Stimulated activated CD4-positive, alpha-beta T cell treated with anti-CD3 and anti-CD28 coated beads, Interleukin-2, amount 100 ng/mL, for 24 hours (primary cell): ENCODE measurements around the gene TSPAN14.

ENCODE experiments used
- DNase-seq, 2 donors: peaks; one replicate each; pipeline ENCODE4 v3.0.0-alpha.2; 2020

Gene TSPAN14

DNA sequence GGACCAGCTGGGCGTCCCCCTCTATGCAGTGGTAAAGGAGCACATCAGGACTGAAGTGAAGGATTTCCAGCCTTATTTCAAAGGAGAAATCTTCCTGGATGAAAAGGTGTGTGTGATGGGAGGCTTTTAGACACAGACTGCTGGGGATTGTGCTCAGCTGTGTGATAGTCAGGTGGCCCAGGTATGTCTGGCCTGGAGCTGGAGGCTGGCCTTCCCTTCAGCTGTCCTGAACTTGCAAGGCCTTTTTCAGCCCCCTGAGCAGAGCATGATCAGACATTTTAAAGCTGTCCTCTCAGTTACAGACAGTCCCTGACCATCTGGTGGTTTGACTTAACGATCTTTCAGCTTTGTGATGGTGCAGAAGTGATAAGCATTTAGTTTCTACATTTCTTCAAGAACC lies 28.2 kb upstream of the TSPAN14 start:
- no peak for DNase-seq

GRCh38 chr10:80427541-80427940 lies 26.6 kb upstream of the TSPAN14 start:
- DNase-seq: no peak

GRCh38 chr10:80429521-80429973 lies 24.6 kb upstream of the TSPAN14 start:
- DNase-seq: no peak

DNA sequence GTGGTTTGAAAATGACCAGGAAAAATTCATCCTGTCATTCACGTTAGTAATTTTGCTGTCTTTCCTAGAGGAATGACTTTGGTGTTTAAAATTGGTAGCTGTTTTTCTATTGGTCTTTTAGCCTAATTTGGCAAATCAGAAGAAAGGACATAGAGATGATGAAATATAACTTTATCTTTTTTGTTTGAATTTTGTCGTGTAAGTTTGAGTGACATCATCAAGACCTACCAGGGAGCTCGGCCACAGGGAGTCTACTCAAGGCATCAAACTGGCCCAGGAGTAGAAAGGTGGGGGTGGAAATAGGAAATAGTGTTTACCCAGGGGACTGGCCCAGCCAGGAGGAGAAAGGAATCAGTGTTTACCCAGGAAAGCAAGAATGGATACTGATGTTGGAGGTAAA lies 21.0 kb upstream of the TSPAN14 start:
- DNase-seq: no peak

DNA sequence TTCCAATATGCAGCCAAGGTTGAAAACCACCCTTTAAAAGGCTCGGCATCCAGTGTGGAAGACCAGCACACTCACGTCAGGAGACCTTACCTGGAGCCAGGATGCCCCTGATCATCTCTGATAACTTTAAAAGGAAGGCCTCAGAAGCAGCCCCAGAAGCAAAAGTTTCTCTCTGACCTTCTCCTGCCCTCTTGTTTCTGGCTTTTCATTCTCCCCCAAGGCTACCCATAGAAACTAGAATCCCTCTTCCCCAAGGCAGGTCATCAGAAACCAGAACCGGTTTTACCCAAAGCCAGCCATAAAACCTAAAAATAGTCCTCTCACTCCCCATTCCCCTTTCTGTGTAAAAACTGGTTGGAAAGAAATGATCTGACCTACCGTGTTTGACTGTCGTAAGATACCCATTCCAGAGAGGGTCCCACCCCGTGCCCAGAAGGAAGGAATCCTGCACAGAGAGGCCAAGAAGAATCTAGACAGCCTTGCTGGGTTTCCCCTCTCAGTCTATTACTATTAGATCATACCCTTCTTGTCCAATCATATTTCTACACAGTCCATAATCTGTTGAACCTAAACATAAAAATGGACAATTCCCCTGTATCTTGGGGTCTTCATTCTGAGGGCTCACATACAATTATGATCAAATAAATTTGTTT lies 17.5 kb upstream of the TSPAN14 start:
- DNase-seq: no peak

DNA sequence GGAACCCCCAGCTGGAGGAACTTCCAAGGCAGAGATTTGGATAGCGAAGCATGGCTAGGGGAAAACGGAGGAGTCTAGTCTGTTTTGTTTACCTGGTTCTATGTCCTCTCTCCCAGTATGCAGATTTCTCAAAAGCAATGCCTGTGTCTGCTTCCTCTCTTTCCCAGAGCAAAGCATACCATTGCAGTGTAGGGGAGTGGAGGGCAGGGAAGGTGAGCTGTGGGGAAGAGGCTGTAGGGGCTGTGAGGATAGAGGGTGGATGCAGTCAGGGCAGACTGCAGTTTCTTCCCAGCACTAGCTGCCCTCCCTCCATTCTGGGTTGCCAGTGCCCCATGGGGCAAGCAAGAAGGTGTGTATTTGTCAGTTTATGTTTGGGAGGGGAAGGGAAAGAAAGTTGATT lies 16.9 kb upstream of the TSPAN14 start:
- DNase-seq: no peak

GRCh38 chr10:80441831-80442230 lies 12.3 kb upstream of the TSPAN14 start:
- no peak for DNase-seq

DNA sequence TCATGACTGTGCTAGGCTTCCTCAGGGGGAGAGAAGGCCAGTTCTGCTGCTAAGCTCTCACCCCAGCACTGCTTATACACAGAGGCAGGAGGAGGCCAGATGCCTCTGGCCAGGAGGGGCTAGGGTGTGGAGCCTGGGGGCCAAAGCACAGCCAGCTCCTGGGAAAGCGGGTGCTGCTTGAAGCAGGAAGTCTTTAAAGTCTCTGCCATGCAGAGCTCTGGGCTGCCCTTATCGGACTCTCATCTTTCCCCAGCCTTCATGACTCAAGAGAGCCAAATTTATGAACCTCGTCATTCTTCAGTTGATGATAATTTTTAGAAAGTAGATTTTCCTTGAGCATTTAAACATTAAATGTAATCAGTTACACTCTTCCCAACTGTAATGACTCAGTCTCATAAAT lies 11.2 kb upstream of the TSPAN14 start:
- no peak for DNase-seq

DNA sequence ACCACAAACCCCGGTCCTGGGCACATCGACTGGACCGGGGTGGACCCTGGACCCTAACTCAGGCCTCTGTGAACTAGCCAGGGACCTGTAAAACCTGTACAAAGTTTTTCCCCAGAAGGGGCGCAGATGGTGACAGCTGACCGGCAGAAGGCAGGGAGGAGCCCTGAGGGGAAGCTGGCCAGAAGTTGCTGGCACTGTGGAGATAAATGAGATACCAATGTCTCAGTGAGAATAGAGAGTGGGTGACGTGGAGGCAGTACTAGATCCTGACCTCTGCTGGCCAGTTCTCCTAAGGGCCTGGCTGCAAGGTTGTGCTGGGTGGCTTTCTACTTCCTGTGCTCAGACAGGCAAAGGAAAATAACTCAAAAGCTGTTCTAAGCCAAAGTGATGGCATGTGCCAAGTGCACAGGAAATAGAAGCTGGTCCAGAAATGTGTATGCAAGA lies 10.6 kb upstream of the TSPAN14 start:
- DNase-seq: no peak

DNA sequence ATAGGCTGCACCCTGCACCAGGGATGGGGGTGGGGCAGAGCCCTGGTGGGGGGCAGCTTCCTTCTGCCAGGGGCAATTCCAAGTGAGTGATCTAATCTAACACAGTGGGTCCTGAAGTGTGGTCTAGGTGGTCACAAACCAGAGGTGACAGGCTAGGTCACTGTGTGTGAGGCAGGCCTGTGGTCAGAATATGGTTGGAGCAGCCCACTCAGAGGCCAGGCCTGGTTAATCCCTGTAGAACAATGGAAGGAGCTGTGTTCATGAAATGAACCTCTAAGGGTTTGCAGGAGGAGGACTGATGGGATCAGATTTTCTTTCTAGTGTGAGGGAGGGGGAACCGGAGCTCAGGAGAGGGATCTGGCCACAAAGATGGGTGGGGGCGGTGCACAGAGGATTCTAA lies 10.0 kb upstream of the TSPAN14 start:
- no peak for DNase-seq

DNA sequence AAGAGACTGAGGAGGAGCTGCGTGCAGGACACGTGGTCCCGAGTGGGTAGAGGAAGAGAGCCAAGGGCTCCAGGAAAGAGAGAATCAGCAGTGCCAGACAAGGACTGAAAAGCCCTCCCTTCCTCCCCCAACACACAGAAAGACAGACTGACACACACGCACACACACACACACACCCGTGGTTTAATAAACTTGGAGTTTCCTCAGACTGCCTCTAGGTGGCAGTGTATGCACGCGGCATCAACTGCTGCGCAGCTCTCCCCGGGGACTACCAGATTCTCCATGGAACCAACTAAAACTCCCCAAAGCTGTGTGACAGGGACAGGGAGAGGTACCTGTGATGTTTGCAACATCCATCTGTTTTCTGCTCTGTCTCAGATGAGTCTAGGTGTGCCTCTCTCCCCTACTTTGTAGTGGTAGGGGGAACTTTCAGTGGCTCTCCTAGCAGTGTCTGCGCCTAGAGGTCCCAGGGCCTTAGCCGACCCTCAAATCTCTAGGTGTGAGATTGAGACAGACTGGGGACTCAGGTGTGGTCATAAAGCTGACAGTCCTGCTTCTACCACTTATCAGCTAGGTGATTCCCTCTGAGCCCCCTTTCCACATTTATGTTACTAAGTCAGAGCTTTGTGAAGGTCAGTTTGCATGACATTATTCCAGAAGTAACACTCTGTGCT lies 9.3 kb upstream of the TSPAN14 start:
- DNase-seq: peak; percentile 70 to 71

DNA sequence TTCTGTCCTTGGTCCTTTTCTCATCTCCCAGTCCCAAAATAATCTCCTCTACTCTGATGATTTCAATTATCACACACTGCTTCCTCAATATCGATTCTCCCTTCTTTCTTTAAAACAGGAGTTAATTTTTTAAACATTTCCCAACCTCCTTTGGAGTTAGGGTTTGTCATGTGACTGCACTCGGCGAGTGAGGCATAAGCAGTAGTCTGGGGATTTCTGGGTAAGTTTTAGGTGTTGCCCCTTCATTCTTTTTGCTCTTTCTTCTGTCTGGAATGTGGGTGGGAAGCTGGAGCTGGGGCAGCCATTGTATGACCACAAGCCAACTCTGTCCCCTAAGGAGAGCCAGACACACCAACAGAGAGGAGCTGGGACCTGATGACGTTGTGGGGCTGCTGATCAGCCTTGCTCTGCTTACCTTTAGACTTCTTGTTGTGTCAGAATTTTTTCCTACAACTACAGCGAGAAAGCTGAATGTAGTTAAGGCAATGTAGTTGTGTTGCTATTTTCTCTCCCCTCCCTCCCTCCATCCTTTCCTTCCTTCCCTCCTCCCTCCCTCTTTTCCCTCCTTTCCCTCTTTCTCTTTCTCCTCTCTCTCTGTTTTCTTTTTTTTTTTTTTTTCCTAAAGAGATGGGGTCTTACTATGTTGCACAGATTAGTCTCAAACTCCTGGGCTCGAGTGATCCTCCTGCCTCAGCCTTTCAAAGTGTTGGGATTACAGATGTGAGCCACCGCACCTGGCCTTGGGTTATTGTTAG lies 6.5 kb upstream of the TSPAN14 start:
- DNase-seq: no peak

DNA sequence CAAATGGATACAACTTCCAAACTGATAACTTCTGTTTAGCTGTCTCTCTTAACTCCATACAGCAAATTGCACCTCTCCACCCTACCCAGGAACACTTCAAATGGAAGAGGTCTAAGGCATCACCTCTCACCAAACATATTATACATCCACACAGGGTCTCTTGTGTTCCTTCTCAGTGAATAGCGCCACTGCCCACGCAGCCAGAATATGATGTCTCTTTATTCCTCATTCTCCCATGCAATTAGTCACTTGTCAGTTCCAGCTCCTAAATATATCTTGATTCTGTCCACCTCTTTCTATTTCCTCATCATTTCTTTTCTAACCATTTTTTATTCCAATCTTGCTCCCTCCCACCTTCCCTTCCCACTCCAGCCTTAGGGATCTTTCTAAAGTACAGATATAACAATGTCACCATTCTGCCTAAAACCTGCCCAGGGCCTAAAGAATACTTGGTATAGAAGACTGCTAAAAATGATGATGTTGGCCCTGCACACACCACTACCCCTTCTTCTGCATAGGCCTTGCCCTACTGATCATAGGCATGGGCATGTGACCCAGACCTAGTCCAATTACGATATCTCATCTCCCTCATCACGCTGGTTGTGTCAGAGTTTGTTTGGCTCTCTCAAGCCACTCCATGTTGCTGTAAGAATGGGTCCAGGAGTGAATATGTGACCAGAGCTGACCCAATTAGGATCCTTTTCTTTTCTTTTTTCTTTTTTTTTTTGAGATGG lies 5.7 kb upstream of the TSPAN14 start:
- no peak for DNase-seq

DNA sequence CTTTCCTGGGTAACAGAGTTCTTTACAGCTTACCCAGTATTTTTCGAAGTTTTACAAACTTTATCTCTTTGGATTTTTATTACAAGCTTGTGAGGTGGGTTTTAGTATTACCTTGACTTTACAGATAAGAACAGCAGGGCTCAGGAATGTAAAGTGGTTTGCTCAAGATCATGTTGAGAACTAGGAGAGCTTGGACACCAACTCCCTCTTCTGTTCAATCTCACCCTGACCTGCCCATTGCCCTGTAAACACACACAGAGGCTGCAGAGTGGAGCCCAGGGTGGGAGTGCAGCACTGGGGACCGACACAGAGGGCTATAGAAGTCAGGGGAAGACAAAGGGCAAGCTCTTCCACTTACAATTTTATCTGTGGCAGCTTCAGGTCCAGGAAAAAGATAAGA lies 4.6 kb upstream of the TSPAN14 start:
- no peak for DNase-seq

DNA sequence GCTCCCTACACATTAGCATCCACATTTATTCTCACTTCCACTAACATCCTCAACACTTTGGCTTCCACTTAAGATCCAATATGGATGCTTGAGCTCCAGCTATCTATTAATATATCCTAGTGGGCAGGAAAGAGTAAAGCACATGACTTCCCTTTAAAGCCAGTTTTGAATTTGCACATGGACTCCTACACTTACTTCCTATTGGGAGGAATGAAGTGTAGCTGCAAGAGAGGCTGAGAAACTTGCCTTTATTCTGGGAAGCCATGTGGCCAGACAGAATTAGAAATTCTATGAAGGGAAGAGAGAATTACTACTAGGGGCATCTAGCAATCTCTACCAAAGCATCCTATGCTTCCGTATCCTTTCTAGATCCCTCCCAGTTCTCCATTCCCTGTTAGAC lies 3.0 kb upstream of the TSPAN14 start:
- no peak for DNase-seq

DNA sequence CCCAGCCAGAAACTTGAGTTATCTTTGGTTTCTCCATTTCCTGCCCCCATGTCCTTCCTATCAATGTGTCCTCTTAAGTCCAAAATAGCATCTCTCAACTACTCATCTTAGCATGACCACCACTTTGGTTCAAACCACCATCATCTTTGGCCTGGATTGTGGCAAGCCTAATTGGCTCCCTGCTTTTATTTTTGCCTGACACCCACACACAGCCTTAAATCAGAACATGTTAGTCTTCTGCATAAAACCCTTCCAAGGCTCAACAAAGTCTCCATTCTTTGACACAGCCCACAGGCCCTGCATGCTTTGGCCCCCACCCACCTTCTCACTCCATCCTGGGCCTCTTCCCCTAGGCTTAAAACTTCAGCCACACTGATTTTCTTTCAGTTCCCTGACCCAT lies 2.0 kb upstream of the TSPAN14 start:
- no peak for DNase-seq

DNA sequence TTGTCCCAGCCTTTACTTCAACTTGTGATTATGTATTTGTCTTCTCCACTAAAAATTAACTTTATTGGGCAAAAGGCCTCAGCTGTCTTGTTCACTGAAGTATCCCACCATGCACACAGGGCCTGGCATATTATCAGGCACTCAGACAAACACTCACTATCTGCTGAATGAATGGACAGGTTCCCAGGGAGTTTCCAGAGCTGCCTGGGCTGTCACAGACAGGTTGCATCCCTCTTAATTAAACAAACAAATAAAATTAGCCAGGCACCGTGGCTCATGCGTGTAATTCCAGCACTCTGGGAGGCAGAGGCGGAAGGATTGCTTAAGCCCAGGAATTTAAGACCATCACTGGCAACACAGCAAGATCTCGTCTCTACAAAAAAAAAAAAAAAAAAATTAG lies 1.5 kb upstream of the TSPAN14 start:
- DNase-seq: no peak

DNA sequence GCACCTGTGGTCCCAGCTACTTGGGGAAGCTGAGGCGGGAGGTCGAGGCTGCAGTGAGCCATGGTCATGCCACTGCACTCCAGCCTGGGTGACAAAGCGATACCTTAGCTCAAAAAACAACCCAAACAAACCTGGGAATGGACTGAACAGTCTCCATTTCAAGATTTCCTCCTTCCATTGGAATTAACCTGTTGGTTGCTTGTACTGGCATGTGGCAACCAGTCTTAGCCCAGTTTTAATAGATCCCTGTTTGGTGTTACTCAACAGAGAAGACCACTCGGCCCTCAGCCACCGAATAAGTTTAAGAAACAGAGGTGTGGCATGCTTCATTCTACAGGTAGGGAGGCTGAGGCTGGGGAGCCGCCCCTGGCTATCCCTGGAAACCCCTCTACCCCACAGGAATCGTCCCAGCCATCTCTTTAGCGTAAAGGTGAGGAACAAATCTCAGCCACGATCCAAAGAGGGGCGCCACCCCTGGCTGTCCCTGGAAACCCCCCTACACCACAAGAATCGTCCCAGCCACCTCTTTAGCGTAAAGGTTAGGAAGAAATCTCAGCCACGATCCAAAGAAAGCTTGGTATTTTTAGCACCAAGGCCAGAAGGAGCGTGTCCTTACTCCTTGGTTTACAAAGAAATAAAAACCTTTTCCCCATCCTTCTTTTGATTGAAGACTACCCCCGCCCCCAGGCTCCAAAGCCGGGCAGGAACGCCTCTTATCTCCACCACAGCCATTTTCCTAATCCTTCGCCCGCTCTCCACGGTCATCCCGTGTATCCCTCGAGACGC lies 861 bp upstream of the TSPAN14 start:
- DNase-seq: no peak

- DNase-seq: no peak
Measured at GRCh38 chr10:80454513-80455460, 677 bp downstream of the TSPAN14 start.

DNA sequence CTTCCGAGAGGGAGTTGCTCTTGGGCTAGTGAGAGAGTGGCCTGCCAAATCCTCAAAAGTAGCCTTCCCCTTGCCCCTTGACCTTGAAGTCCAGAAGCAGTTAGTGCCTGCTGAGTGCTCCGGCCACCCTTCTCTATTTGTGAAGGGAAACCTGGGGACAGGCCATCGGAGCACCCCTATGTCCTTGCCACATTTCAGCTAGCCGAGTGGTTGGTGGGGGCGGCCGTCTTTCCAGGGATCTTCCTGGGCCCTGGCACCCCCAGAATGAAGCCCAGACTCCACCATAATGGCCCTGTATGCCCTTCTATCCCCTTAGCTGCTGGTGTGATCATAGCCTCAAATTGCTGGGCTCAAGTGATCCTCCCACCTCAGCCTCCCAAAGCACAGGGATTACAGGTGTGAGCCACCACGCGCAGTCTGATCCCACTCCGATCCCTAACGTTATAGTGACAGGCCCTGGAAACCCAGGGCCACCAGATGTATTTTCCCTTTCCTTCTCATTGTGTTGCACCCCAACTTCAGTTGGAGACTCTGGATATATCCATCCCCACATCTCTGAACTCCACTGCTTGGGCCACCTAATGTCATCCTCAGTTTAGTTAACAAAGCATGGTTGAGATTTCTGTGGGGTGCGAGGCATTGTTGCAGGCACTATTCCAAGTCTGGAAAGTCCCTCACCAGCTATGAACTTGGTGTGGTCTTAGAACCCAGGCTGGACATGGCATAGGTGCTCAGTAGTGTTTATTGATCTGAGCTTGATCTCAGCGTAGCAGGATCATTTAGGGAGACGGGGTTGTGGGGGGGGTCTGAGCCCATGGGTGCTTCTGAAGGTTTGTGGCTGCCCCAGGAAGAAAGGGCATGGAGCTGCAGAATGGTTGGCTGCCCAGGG lies 1.6 kb downstream of the TSPAN14 start:
- no peak for DNase-seq
